H1 (cell line): ENCODE measurements around the gene PLD5. TPM values are rescaled to one million over a fixed set of nuclear protein-coding genes. Genes with fewer than 3 reads are reported as not detected.
A peak's percentile ranks its signal among the peaks of the same experiment; 100 is the strongest.

Experiments used
- EP300 ChIP-seq, 2 experiments: IDR thresholded peaks; 1 replicate in 1 of 2; 2 replicates in 1 of 2; pipeline ENCODE4 v1.6.1; 2011 to 2012; ENCODE audit warnings: low read depth in 2 of 2, low read length in 2 of 2, mild to moderate bottlenecking in 2 of 2, borderline replicate concordance in 1 of 2, inconsistent platforms in 1 of 2, moderate library complexity in 1 of 2
- RAD21 ChIP-seq, 2 experiments: IDR thresholded peaks in 1 of 2; conservative IDR thresholded peaks in 1 of 2; 2 replicates each; pipeline ENCODE4 v1.6.1; 2011; ENCODE audit warnings: low read depth in 2 of 2, low read length in 2 of 2, improper control_type of control experiment in 1 of 2, inconsistent platforms in 1 of 2, mild to moderate bottlenecking in 1 of 2, moderate library complexity in 1 of 2
- polyA plus RNA-seq, 7 experiments: library from polyadenylated mRNA; depleted of rRNA in 3 of 7; stranded (reverse) in 5 of 7; unstranded in 2 of 7; fragments of >200 nt in 5 of 7; fragments of 200-250 nt in 2 of 7; gene quantifications; 1 replicate in 5 of 7; 2 replicates in 1 of 7; 4 replicates in 1 of 7; pipeline versions ENCODE4 v1.2.1 to v1.2.3, GENCODE V29; 2011 to 2013; ENCODE audit warnings: missing spikeins in 2 of 7, mixed read lengths in 2 of 7
- total RNA-seq: library from RNA; stranded (reverse); fragmentation: NEBNext Ultra II Directional; extraction: Animal tissue kit (Norgen Biotek cat#: 25700); gene quantifications from 2 replicates; pipeline ENCODE4 v1.2.1, GENCODE V29; 2021

Gene PLD5
- total and polyA plus RNA-seq, 2 of the 8 experiments (the other 6 are each of a cell fraction or from before 2014, with no cell fraction given) = 0.86 to 8.5 TPM

GRCh38 chr1:242086093-242086492, 438.4 kb downstream of the PLD5 start (continued):
- peak in 1 of 2 experiments; percentile 33; a peak in 1 of 3 replicates for TF ChIP-seq EP300 (IDR thresholded peaks at IDR 0.05; ENCODE audit: borderline replicate concordance in 1 of 2, low read depth in 2 of 2, low read length in 2 of 2)
- TF ChIP-seq RAD21 (IDR thresholded peaks at IDR 0.05 in 1 of 2, conservative IDR thresholded peaks at IDR 0.05 in 1 of 2; ENCODE audit: low read depth in 2 of 2, low read length in 2 of 2) = 0 out of 4 replicates have a peak, but pooled peaks of 1 of the 2 experiments have one; percentile 0
- TF ChIP-seq, all 59 proteins: peak for 9
